GM18499 (cell line): Measurements from ENCODE around the gene DCUN1D2.
A peak's percentile ranks its signal among the peaks of the same experiment; 100 is the strongest.

Experiments
- ATAC-seq: cut with Tn5 transposase; IDR thresholded peaks from one replicate; pipeline ENCODE4 v1.9.1; 2021; ENCODE audit warnings: moderate number of reproducible peaks; ENCODE audit not compliant: insufficient read depth, unreplicated experiment

The DCUN1D2 gene

GRCh38 chr13:113520571-113520970 lies 30.1 kb upstream of the DCUN1D2 start:
- no peak for ATAC-seq

DNA sequence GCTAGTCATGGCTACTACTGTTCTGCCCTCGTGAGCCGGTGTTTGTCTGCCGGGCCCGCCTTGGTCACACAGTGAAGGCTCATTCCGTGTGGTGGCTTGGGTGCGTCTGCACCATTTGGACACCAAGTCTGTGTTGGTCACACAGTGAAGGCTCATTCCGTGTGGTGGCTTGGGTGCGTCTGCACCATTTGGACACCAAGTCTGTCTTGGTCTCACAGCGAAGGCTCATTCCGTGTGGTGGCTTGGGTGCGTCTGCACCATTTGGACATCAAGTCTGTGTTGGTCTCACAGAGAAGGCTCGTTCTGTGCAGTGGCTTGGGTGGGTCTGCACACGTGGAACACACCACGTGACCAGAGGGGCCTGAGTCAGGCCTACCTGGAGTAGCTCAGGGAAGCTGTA lies 29.0 kb upstream of the DCUN1D2 start:
- ATAC-seq, result no peak

DNA sequence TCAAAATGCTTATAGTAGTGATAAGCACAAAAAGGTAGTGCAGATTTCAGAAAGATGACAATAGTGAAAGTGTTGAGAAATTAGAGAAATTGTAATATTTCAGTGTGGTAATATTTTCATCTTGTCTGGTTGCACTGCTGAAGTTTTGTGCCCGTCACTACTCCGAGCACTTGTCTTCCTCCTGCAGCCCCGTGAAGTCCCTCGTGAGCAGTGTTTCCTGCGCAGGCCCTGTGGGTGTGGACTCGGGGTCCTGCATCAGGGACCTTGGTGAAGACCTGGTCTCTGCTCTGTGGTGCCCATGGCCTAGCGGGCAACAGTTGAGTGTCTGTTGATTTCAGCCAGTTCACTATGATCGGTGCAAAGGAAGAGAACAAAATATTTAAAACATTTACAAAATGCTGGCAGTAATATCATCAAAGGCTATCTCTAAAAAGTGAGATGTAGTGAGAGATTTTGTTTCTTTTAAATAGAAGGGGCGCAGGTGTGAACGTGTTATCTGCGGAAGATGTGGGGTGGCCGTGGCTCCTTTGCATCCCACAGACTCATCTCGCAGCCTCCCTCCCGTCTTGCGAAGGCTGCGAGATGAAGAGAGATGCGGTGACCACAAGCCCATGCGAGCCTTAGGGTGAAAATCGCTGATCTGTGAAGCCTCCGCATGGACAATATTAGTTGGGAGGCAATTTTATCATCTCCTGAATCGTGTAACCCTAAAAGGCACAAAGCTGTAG lies 27.7 kb upstream of the DCUN1D2 start:
- no peak for ATAC-seq

DNA sequence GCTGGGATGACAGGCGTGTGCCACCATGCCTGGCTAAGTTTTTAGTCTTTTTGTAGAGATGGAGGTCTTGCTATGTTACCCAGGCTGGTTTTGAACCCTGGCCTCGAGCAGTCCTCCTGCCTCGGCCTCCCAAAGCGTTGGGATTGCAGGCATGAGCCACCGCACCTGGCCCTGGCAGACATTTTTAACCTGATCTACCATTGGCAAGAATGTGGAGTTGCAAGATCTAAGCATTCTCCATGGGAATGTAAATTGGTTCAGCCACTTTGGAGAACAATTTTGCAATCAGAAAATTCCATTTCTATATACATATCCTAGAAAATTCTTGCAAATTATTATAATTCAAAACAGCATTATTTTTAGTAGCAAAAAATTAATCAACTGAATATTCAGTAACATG lies 24.3 kb upstream of the DCUN1D2 start:
- no peak for ATAC-seq

DNA sequence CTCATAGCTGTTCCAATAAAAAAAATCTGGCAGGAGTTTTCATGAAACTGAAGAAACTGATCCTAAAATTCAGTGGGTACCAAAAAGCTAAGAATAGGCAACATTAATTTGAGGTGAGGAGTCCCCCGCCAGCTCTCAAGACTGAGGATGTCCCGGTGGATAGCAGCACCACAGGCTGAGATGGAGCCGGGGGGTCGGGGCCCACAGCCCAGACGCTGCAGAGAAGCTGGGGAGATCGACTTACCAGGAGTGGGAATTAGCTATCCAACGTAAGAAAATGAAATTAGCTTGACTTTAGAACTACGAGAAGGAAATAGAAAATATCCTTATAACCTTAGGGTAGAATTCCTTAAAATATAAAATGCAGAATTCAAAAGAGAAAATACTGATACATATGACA lies 23.2 kb upstream of the DCUN1D2 start:
- no peak for ATAC-seq

DNA sequence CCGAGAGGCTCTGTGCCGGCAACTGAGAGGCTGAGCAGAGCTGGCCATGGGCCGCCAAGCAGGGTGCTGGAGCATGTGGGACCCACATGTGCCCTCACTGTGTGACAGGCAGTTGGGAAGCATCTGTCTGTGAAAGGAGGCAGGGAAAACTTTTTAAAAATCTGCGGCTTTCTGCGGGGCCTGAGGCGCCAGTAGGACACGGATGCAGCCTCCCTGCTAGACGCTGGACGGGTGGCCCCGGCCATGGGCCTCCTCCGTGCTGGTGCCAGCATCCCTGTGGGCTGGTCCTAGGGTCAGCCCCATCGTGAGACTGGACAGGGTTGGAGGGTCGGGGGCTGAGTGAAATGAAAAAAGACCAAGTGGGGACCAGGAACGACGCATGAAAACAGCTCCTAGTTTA lies 20.9 kb upstream of the DCUN1D2 start:
- no peak for ATAC-seq

- ATAC-seq, result no peak
These were observed 20.4 kb upstream of the DCUN1D2 start for GRCh38 chr13:113510871-113511270.

DNA sequence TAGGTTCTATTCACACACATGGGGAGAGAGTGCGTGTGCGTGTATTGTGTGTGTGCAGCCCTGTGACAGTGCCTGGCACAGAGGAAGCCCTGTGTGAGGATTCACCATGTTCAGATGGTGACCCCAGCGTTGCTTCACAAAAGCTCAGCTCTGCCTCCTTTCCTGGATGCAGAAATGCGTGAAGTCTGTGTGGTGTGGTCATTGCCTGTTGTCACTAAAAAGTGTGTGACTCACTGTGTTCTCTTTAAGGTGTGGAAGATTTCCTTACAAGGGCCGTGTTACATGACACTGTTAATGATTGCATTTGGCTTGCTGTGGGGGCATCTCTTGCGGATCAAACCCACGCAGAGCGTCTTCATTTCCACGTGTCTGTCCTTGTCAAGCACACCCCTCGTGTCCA lies 19.5 kb upstream of the DCUN1D2 start:
- ATAC-seq, result no peak

DNA sequence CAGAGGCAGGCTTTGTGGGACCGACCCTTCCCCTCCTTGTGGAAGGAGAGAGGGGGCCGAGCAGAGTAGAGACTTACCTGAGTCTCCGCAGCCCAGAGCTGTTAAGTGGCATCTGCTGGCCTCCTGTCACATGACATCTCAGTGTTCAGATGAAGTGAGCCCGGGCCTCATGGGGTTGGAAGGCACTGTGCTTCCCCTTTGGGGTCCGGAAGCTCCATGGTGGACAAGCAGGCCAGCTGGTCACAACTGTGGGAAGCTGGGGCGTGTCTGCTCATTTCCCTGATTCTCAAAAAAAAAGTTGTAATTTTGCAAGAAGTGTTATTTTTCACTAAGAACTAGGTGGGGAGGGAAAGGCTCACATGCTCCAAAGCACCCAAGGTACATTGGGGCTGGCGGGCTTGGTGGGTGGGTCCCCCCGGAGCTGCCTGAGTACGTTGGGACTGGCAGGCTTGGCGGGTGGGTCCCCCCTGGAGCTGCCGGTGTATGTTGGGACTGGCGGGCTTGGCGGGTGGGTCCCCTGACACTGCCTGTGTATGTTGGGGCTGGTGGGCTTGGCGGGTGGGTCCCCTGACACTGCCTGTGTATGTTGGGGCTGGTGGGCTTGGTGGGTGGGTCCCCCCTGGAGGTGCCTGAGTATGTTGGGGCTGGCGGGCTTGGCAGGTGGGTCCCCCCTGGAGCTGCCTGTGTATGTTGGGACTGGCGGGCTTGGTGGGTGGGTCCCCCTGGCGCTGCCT lies 18.2 kb upstream of the DCUN1D2 start:
- ATAC-seq, result no peak

DNA sequence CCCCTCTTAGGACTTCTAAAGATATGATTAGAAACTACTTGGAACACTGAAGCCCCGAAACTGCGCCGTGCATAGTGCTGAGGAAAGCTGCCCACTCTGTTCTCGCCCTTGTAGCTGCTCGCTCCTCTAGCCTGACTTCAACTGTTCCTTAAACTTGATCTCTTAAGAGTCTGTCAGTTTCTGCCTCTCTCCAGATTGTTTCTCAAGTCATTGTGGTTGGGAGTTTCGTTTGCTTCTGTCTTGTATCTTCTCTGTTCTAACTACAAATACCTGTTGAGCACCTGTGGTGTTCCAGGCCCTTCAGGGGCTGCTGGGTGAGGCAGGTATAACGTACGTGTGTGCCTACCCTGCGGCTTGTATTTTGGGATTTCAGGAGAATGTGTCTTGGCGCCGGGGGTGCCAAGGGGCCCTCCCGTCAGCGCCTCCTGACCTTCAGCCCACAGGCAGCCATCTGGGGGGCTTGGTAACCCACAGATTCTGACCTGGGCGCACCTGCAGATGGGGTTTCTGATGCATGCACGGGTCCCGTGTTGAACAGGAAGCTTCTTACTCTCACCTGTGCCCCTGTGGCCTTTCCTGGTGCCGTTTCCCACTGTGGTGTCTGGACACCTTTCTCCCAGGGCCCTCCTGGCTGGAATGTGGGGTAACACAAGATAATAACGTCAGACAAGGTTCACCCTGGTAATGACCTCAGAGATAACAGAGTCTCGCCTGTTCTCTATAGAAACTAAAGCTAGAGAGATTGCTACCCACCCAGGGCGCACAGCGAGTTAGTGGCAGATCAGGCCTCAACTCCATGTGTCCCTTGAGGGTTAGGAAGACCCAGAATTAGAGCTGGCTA lies 17.2 kb upstream of the DCUN1D2 start:
- ATAC-seq, result no peak

GRCh38 chr13:113506871-113507388 lies 16.4 kb upstream of the DCUN1D2 start:
- no peak for ATAC-seq

GRCh38 chr13:113506025-113506685 lies 15.6 kb upstream of the DCUN1D2 start:
- no peak for ATAC-seq

DNA sequence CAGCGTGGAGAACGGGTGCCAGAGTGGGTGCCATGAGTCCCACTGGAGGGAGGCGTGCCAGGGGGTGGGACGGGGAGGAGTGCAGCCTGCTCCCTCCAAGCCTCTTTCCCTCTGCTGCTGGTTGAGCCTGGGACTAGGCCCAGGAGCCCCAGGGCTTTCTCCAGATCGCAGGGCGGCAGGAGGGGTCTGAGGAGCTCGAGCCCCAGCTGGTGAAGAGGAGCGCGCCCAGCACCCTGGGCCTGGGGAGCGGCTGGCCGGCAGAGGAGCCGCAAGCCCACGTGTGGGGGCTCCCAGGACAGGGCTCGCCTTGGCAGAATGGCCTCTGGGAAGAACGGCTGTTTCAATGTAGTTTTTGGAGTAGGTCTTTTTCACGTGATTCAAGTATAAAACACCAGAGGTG lies 12.2 kb upstream of the DCUN1D2 start:
- no peak for ATAC-seq

DNA sequence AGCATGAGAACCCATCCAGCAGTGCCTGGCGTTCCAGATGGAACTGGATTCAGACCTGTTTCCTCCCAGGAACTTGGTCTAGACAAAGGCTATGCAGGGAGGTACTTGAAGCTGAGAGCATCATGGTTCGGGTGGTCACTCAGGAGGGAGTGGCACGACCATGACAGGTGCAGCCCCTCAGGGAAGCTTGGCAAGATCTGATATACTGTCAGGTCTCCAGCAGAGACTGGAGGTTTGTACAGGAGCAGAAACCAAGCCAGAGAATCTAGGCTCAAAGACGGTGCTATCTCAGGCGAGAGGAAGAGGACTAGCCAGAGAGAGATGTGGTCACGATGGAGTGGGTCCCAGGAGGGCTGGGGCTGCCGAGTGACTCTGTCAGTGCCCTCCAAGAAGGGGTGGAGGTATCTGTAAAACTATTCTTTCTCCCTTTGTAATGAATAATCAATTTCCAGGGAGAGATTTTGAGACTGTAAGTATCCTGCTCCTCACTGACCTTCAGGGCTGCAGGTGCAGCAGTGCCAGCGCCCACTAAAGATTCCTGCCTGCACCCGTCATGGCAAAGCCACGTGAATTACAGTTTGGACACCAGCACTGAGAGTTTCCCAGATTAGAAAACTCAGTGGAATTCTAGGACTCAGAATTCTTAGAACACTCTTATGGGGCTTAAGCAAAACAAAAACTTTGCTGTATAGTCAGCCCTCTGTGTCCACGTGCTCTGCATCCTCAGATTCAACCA lies 10.2 kb upstream of the DCUN1D2 start:
- no peak for ATAC-seq

GRCh38 chr13:113499936-113500335 lies 9.4 kb upstream of the DCUN1D2 start:
- ATAC-seq, result no peak

GRCh38 chr13:113498905-113499304 lies 8.4 kb upstream of the DCUN1D2 start:
- ATAC-seq, result no peak

DNA sequence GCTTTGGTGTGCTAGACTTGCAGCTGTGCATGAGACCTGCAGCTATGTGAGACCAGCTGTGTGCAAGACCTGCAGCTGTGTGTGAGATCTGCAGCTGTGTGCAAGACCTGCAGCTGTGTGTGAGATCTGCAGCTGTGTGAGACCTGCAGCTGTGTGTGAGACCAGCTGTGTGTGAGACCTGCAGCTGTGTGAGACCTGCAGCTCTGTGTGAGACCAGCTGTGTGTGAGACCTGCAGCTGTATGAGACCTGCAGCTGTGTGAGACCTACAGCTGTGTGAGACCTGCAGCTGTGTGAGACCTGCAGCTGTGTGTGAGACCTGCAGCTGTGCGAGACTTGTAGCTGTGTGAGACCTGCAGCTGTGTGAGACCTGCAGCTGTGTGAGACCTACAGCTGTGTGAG lies 6.7 kb upstream of the DCUN1D2 start:
- ATAC-seq, result no peak

DNA sequence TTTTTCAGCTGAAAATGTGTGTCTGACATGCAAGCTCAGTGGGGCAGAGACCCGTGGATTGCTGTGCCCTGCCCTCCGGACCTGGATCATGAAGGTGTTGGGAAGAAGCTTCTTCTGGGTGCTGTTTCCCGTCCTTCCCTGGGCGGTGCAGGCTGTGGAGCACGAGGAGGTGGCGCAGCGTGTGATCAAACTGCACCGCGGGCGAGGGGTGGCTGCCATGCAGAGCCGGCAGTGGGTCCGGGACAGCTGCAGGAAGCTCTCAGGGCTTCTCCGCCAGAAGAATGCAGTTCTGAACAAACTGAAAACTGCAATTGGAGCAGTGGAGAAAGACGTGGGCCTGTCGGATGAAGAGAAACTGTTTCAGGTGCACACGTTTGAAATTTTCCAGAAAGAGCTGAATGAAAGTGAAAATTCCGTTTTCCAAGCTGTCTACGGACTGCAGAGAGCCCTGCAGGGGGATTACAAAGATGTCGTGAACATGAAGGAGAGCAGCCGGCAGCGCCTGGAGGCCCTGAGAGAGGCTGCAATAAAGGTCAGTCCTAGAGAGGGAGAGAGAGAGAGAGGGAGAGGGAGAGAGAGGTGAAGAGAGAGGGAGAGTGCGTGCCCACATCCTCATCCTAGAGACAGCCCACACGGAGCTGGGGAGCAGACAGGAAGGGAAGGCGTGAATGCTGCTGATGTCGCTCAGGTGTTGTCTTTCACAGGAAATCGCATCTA lies 5.1 kb upstream of the DCUN1D2 start:
- ATAC-seq, result no peak

- peak; percentile 34 for ATAC-seq
These were observed 2.9 kb upstream of the DCUN1D2 start for GRCh38 chr13:113493315-113493951.
